ENCODE measurements around the gene MGA. TPM values are rescaled to one million over a fixed set of nuclear protein-coding genes. Genes with fewer than 3 reads are reported as not detected.

The MGA gene
- total RNA-seq, 1 donor from 2014 or later: 25.3 TPM

GRCh38 chr15:41688671-41689070, 28.5 kb downstream of the MGA start:
- TF ChIP-seq, protein P1, sequence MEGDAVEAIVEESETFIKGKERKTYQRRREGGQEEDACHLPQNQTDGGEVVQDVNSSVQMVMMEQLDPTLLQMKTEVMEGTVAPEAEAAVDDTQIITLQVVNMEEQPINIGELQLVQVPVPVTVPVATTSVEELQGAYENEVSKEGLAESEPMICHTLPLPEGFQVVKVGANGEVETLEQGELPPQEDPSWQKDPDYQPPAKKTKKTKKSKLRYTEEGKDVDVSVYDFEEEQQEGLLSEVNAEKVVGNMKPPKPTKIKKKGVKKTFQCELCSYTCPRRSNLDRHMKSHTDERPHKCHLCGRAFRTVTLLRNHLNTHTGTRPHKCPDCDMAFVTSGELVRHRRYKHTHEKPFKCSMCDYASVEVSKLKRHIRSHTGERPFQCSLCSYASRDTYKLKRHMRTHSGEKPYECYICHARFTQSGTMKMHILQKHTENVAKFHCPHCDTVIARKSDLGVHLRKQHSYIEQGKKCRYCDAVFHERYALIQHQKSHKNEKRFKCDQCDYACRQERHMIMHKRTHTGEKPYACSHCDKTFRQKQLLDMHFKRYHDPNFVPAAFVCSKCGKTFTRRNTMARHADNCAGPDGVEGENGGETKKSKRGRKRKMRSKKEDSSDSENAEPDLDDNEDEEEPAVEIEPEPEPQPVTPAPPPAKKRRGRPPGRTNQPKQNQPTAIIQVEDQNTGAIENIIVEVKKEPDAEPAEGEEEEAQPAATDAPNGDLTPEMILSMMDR (IDR thresholded peaks at IDR 0.05): no peak
- H3K4me3 ChIP-seq: no peak overlapping the region
- intact Hi-C loops (cut with DNase I): no loop called here
- H3K4me1 ChIP-seq: peaks cover 0 to 2% of the 10 kb centered on the region in 2 donors
- no peaks in the 10 kb centered on the region for H3K27me3 ChIP-seq
- DNase-seq (ENCODE audit: low spot score in 2 of 2): no peak
- H3K27ac ChIP-seq: no peak overlapping the region
- H3K36me3 ChIP-seq: no peaks in the 10 kb centered on the region
- no peaks in the 10 kb centered on the region for H3K9me3 ChIP-seq

- Histone ChIP-seq H3K27ac (no peak overlapping the region), H3K4me3 (no peak overlapping the region), H3K36me3 (no peaks in the 10 kb centered on the region), H3K9me3 (no peaks in the 10 kb centered on the region), H3K4me1 (peaks cover 0 to 2% of the 10 kb centered on the region in 2 donors), H3K27me3 (no peaks in the 10 kb centered on the region)
- TF ChIP-seq, protein P1 (IDR thresholded peaks at IDR 0.05): no peak
- intact Hi-C loops (cut with DNase I): no loop called here
- no peak for DNase-seq (ENCODE audit: low spot score in 2 of 2)
Measured at GRCh38 chr15:41689083-41689482, 28.9 kb downstream of the MGA start.

DNA sequence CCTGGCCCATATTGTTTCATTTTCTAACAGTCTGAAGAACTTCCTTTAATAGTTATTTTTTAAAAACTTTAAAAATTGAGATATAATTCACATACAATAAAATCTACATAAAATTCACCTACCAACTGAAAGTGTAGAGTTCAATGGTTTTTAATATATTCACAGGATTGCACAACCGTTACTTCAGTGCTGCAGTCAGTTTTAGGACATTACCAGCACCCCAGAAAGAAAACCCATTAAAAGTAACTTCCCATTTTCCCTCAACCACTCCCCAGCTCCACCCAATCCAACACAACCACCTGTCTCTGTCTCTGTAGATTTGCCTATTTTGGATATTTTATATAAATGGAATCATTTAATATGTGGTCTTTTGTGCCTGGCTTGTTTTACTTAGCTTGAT, 29.6 kb downstream of the MGA start:
- TF ChIP-seq, protein P1 (IDR thresholded peaks at IDR 0.05): no peak
- H3K27me3 ChIP-seq: no peaks in the 10 kb centered on the region
- H3K27ac ChIP-seq: no peak overlapping the region
- intact Hi-C loops (cut with DNase I): no loop called here
- H3K4me3 ChIP-seq: no peak overlapping the region
- no peak for DNase-seq (ENCODE audit: low spot score in 2 of 2)
- H3K36me3 ChIP-seq: no peaks in the 10 kb centered on the region
- no peaks in the 10 kb centered on the region for H3K9me3 ChIP-seq
- peaks cover 0 to 2% of the 10 kb centered on the region in 2 donors for H3K4me1 ChIP-seq

GRCh38 chr15:41690636-41691035, 30.4 kb downstream of the MGA start:
- DNase-seq (ENCODE audit: low spot score in 2 of 2): no peak
- H3K4me3 ChIP-seq: no peak overlapping the region
- H3K36me3 ChIP-seq: no peaks in the 10 kb centered on the region
- H3K27me3 ChIP-seq: no peaks in the 10 kb centered on the region
- H3K27ac ChIP-seq: no peak overlapping the region
- H3K9me3 ChIP-seq: no peaks in the 10 kb centered on the region
- TF ChIP-seq, protein P1 (IDR thresholded peaks at IDR 0.05): no peak
- intact Hi-C loops (cut with DNase I): no loop called here
- H3K4me1 ChIP-seq: peaks cover 0 to 2% of the 10 kb centered on the region in 2 donors

DNA sequence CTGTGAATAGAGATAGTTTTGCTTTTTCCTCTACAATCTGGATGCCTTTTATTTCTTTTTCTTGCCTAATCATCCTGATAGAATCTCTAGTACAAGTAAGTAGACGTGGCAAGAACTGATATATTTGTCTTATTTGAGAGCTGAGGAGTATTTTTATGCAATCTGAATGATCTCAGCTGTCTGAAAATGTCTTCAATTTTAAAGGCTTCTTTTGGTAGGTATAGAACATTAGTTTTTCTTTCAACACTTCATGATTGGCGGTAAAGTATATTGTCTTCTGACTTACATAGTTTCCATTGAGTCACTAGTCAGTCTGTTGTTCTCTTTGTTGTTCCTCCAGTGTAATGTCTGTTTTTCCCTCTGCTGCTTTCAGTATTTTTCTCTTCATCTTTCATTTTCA, 31.3 kb downstream of the MGA start:
- intact Hi-C loops (cut with DNase I): no loop called here
- H3K4me1 ChIP-seq: peaks cover 0 to 4% of the 10 kb centered on the region in 2 donors
- no peak overlapping the region for H3K4me3 ChIP-seq
- H3K9me3 ChIP-seq: no peaks in the 10 kb centered on the region
- H3K36me3 ChIP-seq: no peaks in the 10 kb centered on the region
- no peak for DNase-seq (ENCODE audit: low spot score in 2 of 2)
- H3K27me3 ChIP-seq: no peaks in the 10 kb centered on the region
- no peak overlapping the region for H3K27ac ChIP-seq
- TF ChIP-seq, protein P1 (IDR thresholded peaks at IDR 0.05): no peak

DNA sequence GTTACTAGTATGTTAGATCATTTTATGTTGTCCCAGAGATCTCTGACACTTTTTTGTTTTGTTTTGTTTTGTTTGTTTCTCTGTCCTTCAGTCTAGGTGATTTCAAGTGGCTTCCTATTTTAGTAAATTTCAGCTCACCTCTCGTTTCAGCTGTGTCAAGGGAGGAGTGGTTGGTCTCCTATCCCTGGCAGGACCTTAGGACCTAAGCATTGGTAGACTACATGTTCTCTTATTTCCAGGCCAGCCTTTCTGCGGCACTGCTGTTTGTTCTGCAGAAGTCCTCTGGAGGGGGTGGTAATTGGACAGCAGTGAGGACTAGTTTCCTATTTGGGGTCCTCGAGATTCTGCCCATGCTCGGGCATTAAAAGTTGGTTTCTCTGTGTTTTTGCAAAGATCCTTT, 31.8 kb downstream of the MGA start:
- Histone ChIP-seq H3K4me1 (peaks cover 0 to 4% of the 10 kb centered on the region in 2 donors), H3K36me3 (no peaks in the 10 kb centered on the region), H3K9me3 (no peaks in the 10 kb centered on the region), H3K27ac (no peak overlapping the region), H3K27me3 (no peaks in the 10 kb centered on the region), H3K4me3 (no peak overlapping the region)
- TF ChIP-seq, protein P1 (IDR thresholded peaks at IDR 0.05): no peak
- intact Hi-C loops (cut with DNase I): no loop called here
- no peak for DNase-seq (ENCODE audit: low spot score in 2 of 2)

All from ascending aorta (tissue), 2 donors.